GM19455 (cell line): ENCODE measurements around the gene NBEAL1.
"Not testable (repeated sequence)": the region's sequence is repeated elsewhere in the genome, so short reads cannot be mapped to it uniquely, and the experiment has no call there.

Experiments used
- ATAC-seq: cut with Tn5 transposase; IDR thresholded peaks from one replicate; pipeline ENCODE4 v1.9.1; 2021; ENCODE audit not compliant: unreplicated experiment

The NBEAL1 gene

DNA sequence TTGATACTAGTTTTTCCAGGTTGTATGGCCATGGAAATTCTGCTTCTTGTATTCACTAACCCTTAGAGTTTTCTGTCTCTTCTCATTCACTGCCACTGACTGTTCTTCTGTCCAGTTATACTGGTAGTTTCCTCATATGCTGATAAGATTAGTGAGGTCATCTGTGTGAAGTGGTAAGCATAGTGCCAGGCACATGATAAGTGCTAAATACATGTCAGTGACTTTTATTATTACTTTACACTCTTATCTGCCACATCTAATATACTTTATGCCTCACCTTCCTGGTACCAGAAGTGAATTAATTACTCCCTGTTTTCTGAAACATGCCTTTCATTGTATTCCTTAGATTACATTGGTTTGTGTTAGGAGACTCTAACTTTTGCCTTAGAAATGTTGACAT lies 91.3 kb downstream of the NBEAL1 start:
- ATAC-seq, result no peak

DNA sequence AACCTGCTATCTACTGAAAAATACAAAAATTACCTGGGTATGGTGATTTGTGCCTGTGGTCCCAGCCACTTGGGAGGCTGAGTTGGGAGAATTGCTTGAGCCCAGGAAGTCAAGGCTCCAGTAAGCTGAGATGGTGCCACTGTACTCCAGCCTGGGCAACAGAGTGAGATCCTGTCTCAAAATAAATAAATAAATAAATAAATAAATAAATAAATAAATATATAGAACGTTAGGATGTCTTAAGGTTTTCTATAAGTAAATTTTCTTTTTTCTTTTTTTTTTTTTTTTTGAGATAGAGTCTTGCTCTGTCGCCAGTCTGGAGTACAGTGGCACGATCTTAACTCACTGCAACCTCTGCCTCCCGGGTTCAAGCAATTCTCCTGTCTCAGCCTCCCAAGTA lies 95.8 kb downstream of the NBEAL1 start:
- ATAC-seq, result not testable (repeated sequence)

DNA sequence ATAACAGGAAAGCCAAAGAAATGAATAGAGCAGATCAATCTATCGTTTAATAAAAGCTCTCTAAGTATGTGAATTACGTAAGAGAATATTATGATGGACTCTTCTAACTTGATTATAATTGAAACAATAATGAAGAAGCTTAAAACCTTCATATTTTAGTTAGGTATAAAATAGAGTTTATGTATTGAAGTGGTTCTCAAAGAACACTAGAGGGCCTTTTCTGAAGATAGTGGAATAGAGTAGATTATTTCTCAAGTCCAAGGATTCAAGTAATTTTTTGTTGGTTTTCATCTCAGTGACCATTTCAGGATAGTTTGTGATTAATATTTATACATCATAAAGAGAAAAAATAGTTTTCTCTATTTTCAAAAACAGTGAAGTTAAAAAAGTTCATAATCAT lies 97.7 kb downstream of the NBEAL1 start:
- ATAC-seq, result no peak

DNA sequence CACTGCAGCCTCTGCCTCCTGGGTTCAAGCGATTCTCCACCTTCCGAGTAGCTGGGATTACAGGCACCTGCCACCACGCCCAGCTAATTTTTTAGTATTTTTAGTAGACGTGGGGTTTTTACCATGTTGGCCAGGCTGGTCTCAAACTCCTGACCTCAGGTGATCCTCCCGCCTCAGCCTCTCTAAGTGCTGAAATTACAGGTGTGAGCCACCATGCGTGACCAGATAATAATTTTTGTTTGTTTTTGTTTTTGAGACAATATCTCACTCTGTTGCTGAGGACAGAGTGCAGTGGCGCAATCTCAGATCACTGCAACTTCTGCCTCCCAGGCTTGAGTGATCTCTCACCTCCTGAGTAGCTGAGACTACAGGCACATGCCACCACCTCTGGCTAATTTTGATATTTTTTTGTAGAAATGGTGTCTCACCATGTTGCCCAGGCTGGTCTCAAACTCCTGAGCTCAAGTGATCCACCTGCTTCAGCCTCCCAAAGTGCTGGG lies 100.6 kb downstream of the NBEAL1 start:
- ATAC-seq, result not testable (repeated sequence)

DNA sequence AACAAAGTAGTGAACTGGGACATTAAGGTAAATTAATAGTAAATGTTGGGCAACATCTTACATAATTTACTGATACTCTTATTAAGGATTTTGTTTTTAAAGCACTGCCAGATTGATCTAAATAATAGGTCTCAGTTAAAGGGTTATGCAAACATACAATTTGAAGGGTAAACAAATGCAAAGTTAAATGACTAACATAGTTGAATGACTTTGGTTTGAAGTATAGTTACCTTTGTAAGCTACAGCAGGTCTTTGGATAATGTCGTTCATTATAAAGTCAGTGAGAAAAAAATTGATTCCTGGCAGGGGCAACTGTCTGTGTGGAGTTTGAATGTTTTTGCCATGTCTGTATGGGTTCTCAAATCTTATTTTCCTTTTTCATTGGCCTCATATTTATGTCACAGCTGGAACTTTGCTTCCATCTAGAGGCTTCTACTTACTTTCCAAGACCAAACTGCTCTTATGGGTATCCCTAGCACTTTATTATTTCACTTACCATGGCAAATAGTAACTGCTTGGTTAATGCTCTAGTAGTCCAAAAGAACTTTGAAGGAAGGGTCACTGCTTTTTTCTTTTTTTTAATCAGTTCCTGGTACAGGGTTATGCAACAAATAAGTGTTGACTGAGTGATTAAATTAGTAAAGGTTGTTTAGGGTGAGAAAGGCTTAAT lies 107.8 kb downstream of the NBEAL1 start:
- no peak for ATAC-seq

DNA sequence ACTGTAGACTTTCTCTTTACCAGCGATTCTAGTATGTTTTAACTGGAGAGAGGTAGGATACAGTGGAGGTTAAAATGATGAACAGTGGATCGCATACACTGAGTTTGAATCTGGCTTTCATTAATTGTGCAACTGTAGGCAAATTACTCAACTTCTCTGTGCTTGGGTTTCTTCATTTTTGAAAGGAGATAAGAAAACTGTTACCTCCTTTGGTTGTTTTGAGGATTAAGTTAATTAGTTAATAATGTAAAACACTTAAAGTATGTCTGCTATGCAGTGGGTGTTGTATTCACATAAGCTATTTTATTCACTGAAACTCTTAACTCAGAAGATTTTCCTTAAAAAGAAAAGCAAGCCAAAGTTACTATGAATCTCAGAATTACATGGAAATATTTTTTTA lies 112.3 kb downstream of the NBEAL1 start:
- no peak for ATAC-seq

DNA sequence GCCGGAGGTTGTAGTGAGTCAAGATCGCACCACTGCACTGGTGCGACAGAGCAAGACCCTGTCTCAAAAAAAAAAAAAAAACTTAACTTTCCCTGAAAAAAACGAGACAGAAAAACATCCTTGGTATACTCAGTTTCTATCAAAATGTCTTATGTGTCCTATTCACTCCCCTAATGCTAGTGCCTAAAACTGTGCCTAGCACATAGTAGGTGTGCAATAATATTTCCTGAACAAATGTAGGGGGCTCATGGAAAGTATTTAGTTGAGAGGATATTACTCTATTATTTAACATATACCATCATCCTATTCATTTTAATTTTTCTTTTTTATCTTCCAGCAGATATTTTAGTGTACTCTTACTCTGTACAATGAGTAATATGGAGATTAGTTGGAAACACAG lies 120.4 kb downstream of the NBEAL1 start:
- no peak for ATAC-seq

DNA sequence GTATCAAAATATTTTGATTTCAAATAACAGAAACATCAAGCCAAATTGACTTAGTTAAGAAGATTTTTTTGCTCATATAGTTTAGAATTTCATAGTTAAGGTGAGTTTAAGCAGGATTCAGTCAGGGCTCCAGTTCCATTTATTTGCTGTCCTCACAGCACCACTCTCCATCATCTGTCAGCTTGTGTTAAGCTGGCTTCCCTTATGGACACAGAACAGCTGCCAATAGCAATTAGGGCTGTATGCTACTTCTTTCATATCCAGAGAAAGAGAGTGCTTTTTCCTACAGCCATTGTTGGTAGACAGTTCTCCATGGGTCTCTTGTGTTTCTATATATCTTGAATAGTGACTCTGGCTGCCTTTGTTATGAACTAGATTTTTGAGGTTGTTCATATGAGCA lies 128.7 kb downstream of the NBEAL1 start:
- ATAC-seq, result no peak

DNA sequence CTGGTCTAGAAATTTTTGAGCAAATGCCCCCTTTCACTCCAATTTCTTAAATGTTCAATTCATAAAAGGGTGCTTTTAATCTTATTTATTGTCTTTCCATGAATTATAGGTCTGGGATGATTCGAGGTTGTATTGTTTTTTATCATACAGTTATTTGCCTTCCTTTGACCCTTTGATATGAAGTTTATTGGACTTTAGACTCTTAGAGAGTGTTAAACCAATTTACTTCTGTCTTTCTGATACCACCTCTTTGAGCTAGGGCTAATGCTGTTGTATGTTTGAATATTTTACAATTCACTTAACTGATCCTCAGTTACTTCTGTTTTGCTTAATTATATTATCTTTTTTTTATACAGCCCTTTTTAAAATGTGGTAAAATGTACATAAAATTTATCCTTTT lies 134.5 kb downstream of the NBEAL1 start:
- no peak for ATAC-seq

DNA sequence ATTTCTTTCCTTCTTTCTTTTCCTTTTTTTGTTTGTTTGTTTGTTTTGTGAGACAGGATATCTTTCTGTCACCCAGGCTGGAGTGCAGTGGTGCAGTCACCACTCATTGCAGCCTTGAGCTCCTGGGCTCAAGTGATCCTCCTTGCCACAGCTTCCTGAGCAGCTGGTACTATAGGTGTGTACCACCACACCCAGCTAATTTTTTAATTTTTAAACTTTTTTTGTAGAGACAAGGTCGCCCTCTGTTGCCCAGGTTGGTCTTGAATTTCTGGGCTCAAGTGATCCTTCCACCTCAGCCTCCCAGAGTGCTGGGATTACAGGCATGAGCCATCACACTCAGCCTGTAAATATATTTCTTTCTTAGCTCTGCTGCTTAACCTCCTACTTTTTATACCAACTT lies 140.7 kb downstream of the NBEAL1 start:
- no peak for ATAC-seq

DNA sequence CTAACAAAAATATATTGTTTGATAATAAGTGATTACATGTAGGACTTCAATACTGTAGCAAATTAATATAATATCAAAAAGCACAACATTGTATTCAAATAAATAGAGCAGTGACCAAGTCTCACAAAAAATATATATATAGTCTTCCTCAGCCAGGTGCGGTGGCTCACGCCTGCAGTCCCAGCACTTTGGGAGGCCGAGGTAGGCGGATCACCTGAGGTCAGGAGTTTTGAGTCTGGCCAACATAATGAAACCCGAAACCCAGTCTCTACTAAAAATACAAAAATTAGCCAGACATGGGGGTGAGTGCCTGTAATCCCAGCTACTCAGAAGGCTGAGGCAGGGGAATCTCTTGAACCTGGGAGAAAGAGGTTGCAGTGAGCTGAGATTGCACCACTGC lies 148.0 kb downstream of the NBEAL1 start:
- ATAC-seq, result not testable (repeated sequence)

DNA sequence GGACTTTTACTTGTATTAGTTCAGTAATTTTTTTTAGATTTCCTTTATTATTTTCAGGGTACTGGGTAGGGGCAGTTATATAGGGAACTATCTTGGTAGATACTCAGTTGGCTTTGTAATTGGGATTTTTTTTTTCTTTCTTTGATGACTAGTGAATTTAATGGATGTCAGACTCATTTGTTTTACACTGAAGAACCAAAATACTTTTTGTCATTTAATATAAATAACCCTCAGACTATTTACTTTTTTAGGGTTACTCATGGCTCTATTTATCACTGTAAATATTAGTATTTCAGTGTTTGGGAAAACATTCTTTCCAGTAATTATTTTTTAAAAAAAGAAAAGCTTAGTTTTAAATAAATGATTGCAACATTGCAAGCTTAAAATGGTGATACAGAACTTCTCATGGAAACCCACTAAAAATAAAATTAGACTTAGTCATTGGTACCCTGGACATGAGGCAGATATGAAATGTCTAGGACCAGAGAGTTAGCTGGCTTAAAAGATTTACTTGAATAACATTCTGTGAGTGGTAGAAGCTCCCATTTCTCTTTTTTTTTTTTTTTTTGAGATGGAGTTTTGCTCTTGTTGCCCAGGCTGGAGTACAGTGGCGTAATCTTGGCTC lies 149.7 kb downstream of the NBEAL1 start:
- ATAC-seq, result no peak

DNA sequence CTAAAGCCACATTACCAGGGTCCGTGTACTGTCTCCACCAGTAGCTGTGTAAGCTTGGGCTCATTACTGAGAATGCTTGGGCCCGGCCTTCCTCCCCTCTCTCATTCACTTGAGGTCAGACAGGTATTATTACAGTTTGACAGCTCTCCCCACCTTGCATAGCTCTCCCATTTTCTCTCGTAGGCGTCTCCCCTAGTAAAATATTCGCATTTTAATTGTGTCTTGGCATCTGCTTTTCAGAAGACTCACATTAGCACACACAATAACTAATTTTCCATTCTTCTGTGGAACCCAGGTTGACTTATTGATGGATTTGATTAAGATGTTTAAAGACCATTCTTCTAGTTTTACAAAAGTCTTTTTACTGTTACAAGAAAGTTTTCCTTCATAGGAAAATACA lies 153.1 kb downstream of the NBEAL1 start:
- ATAC-seq, result no peak

DNA sequence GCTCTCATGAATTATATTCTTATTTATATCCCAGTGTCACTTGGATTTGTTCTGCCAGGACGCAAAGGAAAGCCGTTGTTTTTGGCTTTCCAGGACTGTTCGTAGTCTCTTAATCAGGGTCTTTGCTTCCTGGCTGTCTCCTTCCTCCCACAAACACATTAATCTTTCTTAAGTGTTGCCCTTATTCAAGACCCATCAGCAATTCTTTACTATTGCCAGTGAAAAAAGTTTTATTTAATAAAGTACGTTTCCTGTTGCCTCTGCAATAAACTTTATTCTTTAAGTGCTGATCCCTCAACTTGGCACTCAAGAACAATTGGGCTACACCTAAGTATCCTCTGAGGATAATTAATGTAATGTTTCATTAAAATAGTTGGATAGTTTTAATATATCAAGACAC lies 155.8 kb downstream of the NBEAL1 start:
- no peak for ATAC-seq

DNA sequence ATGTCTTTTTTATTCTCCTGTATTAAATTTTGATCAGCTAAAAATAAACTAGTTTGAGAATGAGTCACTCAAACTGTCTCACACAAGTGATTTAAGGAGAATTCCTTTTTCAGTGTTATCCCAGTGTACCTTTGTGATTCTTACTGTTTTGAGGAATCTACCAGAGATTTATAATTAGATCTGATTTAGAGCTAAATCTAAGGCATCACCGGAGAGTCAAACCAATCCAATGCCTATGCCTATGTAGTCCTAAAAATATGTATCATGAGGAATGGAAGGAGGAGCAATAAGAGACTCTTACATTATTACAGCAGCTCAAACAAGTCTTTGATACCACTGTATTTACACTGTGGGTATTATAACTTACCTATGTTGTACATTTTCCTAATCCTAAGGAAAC lies 160.7 kb downstream of the NBEAL1 start:
- ATAC-seq, result no peak

DNA sequence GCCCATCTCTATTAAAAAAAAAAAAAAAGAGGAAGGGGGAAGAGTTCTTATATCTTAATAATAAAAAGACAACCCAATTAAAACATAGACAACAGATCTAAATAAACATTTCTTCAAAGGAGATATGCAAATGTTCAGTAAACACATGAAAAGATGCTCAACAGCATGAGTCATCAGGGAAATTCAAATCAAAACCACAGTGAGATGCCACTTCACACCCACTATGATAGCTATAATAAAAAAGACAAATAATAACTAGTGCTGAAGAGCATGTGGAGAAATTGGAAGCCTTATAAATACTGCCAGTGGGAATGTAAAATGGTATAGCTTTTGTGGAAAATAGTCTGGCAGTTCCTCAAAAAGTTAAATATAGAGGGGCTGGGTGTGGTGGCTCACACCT lies 162.7 kb downstream of the NBEAL1 start:
- no peak for ATAC-seq

DNA sequence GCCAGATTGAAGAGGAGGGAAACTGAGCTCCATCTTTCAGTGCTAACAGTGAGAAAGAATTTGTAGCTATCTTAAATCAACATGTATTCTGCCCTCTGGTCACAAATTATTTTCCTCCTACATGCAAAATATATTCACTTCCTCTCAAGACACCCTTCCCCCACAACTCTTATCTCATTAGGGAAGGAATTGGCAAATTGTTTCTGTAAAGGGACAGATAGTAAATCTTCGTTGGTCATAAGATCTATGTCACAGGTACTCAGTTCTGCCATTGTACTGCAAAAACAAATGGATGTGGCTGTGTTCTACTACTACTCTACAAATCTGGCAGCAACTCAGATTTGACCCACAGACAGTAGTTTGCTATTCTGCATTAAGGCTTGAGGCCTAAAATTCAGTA lies 171.2 kb downstream of the NBEAL1 start:
- ATAC-seq, result no peak

DNA sequence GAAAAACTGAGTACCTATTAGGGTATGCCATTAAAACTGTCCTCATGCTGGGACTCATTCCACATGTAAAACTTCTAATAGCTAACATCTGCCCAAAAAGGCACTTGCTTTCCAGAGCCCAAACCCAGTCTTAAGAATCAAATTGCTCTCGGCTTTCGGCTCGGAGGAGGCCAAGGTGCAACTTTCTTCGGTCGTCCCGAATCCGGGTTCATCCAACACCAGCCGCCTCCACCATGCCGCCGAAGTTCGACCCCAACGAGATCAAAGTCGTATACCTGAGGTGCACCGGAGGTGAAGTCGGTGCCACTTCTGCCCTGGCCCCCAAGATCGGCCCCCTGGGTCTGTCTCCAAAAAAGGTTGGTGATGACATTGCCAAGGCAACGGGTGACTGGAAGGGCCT lies 175.9 kb downstream of the NBEAL1 start:
- ATAC-seq, result not testable (repeated sequence)

DNA sequence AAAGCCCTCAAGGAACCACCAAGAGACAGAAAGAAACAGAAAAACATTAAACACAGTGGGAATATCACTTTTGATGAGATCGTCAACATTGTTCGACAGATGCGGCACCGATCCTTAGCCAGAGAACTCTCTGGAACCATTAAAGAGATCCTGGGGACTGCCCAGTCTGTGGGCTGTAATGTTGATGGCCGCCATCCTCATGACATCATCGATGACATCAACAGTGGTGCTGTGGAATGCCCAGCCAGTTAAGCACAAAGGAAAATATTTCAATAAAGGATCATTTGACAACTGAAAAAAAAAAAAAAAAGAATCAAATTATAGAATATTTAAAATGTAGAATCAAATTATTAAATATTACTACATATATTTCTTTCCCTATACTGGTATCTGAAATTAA lies 176.4 kb downstream of the NBEAL1 start:
- not testable (repeated sequence) for ATAC-seq

DNA sequence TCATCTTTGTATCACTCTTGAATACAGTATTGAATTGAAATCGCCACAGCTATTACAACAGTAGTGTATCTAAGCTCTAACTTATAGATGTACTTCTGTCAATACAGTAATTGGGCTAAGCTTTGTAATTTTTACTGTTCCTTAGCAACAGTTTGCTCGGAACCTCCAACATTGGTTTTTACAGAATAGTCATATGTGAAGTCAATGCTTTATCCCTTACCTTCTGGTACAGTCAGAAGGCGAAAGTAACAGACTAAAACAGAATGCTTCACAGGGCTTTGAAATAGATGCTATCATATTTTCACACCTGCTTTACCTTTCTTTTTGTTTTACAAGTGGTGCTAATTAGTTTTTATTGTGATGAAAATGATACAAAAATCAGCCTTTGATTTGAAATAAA lies 177.3 kb downstream of the NBEAL1 start:
- ATAC-seq, result no peak

DNA sequence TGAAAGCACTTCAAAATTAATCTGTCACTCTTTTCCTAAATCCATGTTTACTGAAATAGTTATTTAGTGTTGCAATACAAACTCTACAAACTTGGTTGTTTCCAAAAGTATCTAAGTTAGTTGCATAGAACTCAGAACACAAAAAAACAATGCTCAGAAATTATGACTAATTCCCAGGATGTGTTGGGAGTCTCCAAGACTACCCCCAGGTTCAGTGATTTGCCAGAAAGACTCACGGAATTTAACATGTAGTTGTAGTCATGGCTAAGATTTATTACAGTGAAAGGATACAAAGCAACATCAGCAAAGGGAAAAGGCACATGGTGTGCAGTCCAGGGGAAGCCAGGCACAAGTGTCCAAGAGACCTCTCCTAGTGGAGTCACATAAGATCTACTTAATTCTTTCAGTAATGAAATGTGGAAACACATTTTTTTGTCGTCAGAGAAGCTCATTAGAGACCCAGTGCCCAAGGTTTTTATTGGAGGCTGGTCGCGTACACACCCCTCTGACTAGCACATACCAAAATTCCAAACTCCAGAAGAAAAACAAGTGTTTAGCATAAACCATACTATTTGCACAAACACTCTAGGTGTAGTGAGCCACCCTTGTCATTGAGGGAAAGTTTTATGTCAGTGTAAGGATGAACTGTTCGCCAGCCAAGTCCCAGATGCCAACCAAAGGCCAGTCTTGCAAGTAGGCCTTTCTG lies 180.8 kb downstream of the NBEAL1 start:
- no peak for ATAC-seq

DNA sequence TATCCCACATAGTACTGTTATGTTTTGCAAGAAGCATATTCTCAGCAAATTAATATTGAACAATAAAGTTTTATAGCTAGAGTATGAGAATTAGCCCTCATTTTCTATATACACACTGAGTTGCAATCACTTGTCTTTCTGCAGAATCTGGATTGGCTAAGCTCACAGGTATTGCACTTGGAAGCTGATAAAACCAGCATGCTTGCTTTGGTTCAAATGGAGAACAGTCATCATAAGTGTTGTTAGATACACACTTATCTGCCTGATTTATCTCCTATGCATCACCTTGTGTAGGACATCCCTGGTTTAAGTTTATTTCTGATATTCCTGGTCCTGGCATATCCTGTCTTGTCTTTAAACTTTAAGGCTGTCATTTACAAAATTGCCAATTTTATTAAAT lies 186.2 kb downstream of the NBEAL1 start:
- ATAC-seq, result no peak
